HCT116 (cell line): ENCODE results near the gene ARL4A. TPM values are rescaled to one million over a fixed set of nuclear protein-coding genes. Genes with fewer than 3 reads are reported as not detected.

Experiments
- ATAC-seq: fragments of 200-7000 bp; cut with Tn5 transposase; 2 replicates; pipeline ENCODE4 v1.9.1; 2020; ENCODE audit warnings: mild to moderate bottlenecking, moderate library complexity
- BruUV-seq: library from RNA; stranded (reverse); fragments of 400-500 nt; replicated peaks from 2 replicates; lab custom pipeline; 2021; lab: Mats Ljungman, UMichigan
- CTCF ChIA-PET: fragments of 300-600 bp; sonication (Branson Sonifier 250); formaldehyde crosslinking; loops from one replicate; lab custom pipeline; 2021; ENCODE audit warnings: antibody characterized with exemption; lab: Charles Lee
- POLR2A ChIA-PET: fragments of 300-600, 350-600 bp; sonication (Branson Sonifier 250); formaldehyde crosslinking; loops from one replicate; lab custom pipeline; 2021; ENCODE audit warnings: antibody characterized with exemption; lab: Charles Lee
- RAD21 ChIA-PET, 2 experiments: fragments of 300-600 bp; sonication (Branson Sonifier 250); formaldehyde crosslinking; loops; one replicate each; lab custom pipeline; 2023; ENCODE audit warnings: low total read pairs in 2 of 2; ENCODE audit not compliant: uncharacterized antibody in 2 of 2, unreplicated experiment in 2 of 2, low non-redundant PET in 1 of 2; lab: Charles Lee
- DNase-seq: peaks from one replicate; pipeline ENCODE4 v3.0.0-alpha.2; 2010; ENCODE audit warnings: low read depth, low spot score
- H2AFZ ChIP-seq: fragments of 200-600 bp; shearing (Covaris generic), sonication (generic); 2 replicates; pipeline ENCODE4 v1.6.1; 2017; ENCODE audit warnings: low read depth, mixed run types, mixed read lengths, antibody characterized with exemption, low read length; ENCODE audit not compliant: poor library complexity, severe bottlenecking
- H3K27ac ChIP-seq: 2 replicates; pipeline ENCODE4 v1.5.1; 2012; ENCODE audit warnings: low read depth, low read length
- H3K27me3 ChIP-seq: fragments of 200-600 bp; sonication (generic); 2 replicates; pipeline ENCODE4 v1.6.1; 2016; ENCODE audit warnings: mixed run types, low read length, mixed read lengths; ENCODE audit not compliant: insufficient read depth
- H3K36me3 ChIP-seq, 2 experiments: fragments of 200-500 bp in 1 of 2; fragments of 200-600 bp in 1 of 2; sonication (Bioruptor generic) in 1 of 2; sonication (generic) in 1 of 2; 2 replicates each; pipeline versions ENCODE4 v1.5.1 to v1.6.1; 2014 to 2016; ENCODE audit warnings: low read length in 2 of 2, inconsistent platforms in 1 of 2, mixed read lengths in 1 of 2, mixed run types in 1 of 2; ENCODE audit not compliant: insufficient read depth in 2 of 2, control insufficient read depth in 1 of 2
- H3K4me1 ChIP-seq, 2 experiments: fragments of 200-600 bp in 1 of 2; sonication (generic) in 1 of 2; 2 replicates each; pipeline versions ENCODE4 v1.5.1 to v1.6.1; 2012 to 2017; ENCODE audit warnings: low read length in 2 of 2, inconsistent platforms in 1 of 2, mild to moderate bottlenecking in 1 of 2, mixed read lengths in 1 of 2, mixed run types in 1 of 2, moderate library complexity in 1 of 2; ENCODE audit not compliant: insufficient read depth in 2 of 2, control insufficient read depth in 1 of 2
- H3K4me2 ChIP-seq: fragments of 200-600 bp; sonication (generic); 2 replicates; pipeline ENCODE4 v1.6.1; 2017; ENCODE audit warnings: mixed run types, low read length, mixed read lengths
- H3K4me3 ChIP-seq, 2 experiments: fragments of 200-600 bp in 1 of 2; sonication (generic) in 1 of 2; replicated peaks in 1 of 2; 2 replicates each; pipeline ENCODE4 v1.5.1; 2011 to 2016; ENCODE audit warnings: low read length in 2 of 2, control low read depth in 1 of 2, low read depth in 1 of 2, mild to moderate bottlenecking in 1 of 2, mixed read lengths in 1 of 2, mixed run types in 1 of 2
- H3K79me2 ChIP-seq: fragments of 200-600 bp; sonication (generic); 2 replicates; pipeline ENCODE4 v1.6.1; 2017; ENCODE audit warnings: mild to moderate bottlenecking, mixed run types, low read length, moderate library complexity, mixed read lengths; ENCODE audit not compliant: insufficient read depth
- H3K9ac ChIP-seq: fragments of 200-600 bp; sonication (generic); 2 replicates; pipeline ENCODE4 v1.6.1; 2016; ENCODE audit warnings: low read length, mixed read lengths
- H3K9me2 ChIP-seq: fragments of 200-600 bp; sonication (generic), shearing (Covaris generic); 2 replicates; pipeline ENCODE4 v1.6.1; 2017; ENCODE audit warnings: mixed run types, mild to moderate bottlenecking, moderate library complexity; ENCODE audit not compliant: insufficient read depth
- H3K9me3 ChIP-seq, 2 experiments: fragments of 200-500 bp in 1 of 2; fragments of 200-600 bp in 1 of 2; sonication (Bioruptor generic) in 1 of 2; sonication (generic) in 1 of 2; 2 replicates each; pipeline ENCODE4 v1.6.1; 2014 to 2017; ENCODE audit warnings: low read length in 2 of 2, mixed read lengths in 2 of 2, inconsistent platforms in 1 of 2, low read depth in 1 of 2, mild to moderate bottlenecking in 1 of 2, mixed run types in 1 of 2, moderate library complexity in 1 of 2; ENCODE audit not compliant: control insufficient read depth in 1 of 2, insufficient read depth in 1 of 2
- H4K20me1 ChIP-seq: fragments of 200-600 bp; sonication (generic), shearing (Covaris generic); 2 replicates; pipeline ENCODE4 v1.6.1; 2017; ENCODE audit warnings: mixed run types, mild to moderate bottlenecking, moderate library complexity; ENCODE audit not compliant: insufficient read depth
- ATF3 ChIP-seq: IDR thresholded peaks from 2 replicates; pipeline ENCODE4 v1.6.1; 2012
- EGR1 ChIP-seq: IDR thresholded peaks from 2 replicates; pipeline ENCODE4 v1.6.1; 2012; ENCODE audit warnings: low read depth
- ELF1 ChIP-seq: IDR thresholded peaks from 2 replicates; pipeline ENCODE4 v1.6.1; 2012; ENCODE audit warnings: low read depth, borderline replicate concordance
- EZH2 ChIP-seq: fragments of 200-600 bp; sonication (generic); IDR thresholded peaks from 2 replicates; pipeline ENCODE4 v1.6.1; 2017; ENCODE audit warnings: antibody characterized with exemption, mixed run types
- EZH2phosphoT487 ChIP-seq: fragments of 200-600 bp; IDR thresholded peaks from 2 replicates; pipeline ENCODE4 v1.6.1; 2018; ENCODE audit warnings: antibody characterized with exemption, borderline replicate concordance
- JUND ChIP-seq: IDR thresholded peaks from 2 replicates; pipeline ENCODE4 v1.6.1; 2012
- POLR2A ChIP-seq: IDR thresholded peaks from 2 replicates; pipeline ENCODE4 v1.7.0; 2011; ENCODE audit warnings: borderline replicate concordance; ENCODE audit not compliant: insufficient read depth, insufficient read length; ENCODE audit errors: extremely low read depth
- POLR2AphosphoS5 ChIP-seq: IDR thresholded peaks from 2 replicates; pipeline ENCODE4 v1.6.1; 2011; ENCODE audit warnings: mild to moderate bottlenecking, low read depth, low read length, moderate library complexity
- SIN3A ChIP-seq: IDR thresholded peaks from 2 replicates; pipeline ENCODE4 v1.6.1; 2012; ENCODE audit warnings: low read depth
- SP1 ChIP-seq: IDR thresholded peaks from 2 replicates; pipeline ENCODE4 v1.6.1; 2012; ENCODE audit warnings: low read depth
- SRF ChIP-seq: IDR thresholded peaks from 2 replicates; pipeline ENCODE4 v1.6.1; 2012; ENCODE audit warnings: low read depth
- ZFX ChIP-seq: fragments of 450-650 bp; IDR thresholded peaks from 2 replicates; pipeline ENCODE4 v1.6.1; 2017
- ZNF274 ChIP-seq: fragments of 200-500 bp; sonication (Bioruptor generic); IDR thresholded peaks from 2 replicates; pipeline ENCODE4 v1.6.1; 2014; ENCODE audit warnings: mild to moderate bottlenecking, low read depth, low read length, inconsistent platforms
- intact Hi-C: fragments of 100-400 bp; cut with micrococcal nuclease; formaldehyde crosslinking; loops from 2 replicates; pipeline ENCODE4 v1.10.0; 2022
- total RNA-seq: library from RNA; stranded (reverse); gene quantifications from one replicate; pipeline ENCODE4 v1.2.1, GENCODE V29; 2021; ENCODE audit not compliant: unreplicated experiment
- TF ChIP-seq, protein P1 (sequence below): IDR thresholded peaks from 2 replicates; pipeline ENCODE4 v1.6.1; 2012; ENCODE audit warnings: low read depth
- TF ChIP-seq, protein P2 (sequence below), 3 experiments: fragments of 200-600 bp in 1 of 3; sonication (generic) in 1 of 3; IDR thresholded peaks in 2 of 3; conservative IDR thresholded peaks in 1 of 3; 2 replicates each; pipeline ENCODE4 v1.5.1; 2012 to 2017; ENCODE audit warnings: low read depth in 2 of 3, low read length in 2 of 3, antibody characterized with exemption in 1 of 3, borderline replicate concordance in 1 of 3, control low read depth in 1 of 3, mild to moderate bottlenecking in 1 of 3, mixed read lengths in 1 of 3, mixed run types in 1 of 3, moderate library complexity in 1 of 3; ENCODE audit not compliant: insufficient read depth in 1 of 3
- TF ChIP-seq, protein P3 (sequence below): IDR thresholded peaks from 2 replicates; pipeline ENCODE4 v1.6.1; 2011; ENCODE audit warnings: mild to moderate bottlenecking, low read length, moderate library complexity; ENCODE audit not compliant: insufficient replicate concordance; ENCODE audit errors: extremely low read depth
- TF ChIP-seq, protein P4 (sequence below): IDR thresholded peaks from 2 replicates; pipeline ENCODE4 v1.6.1; 2012

The ARL4A gene
- total RNA-seq, 1 experiment from 2014 or later: 44.6 TPM

- ATAC-seq (no peak), DNase-seq (no peak)
- no peak overlapping the region for H3K9ac ChIP-seq
- ChIA-PET CTCF (no interaction called here), POLR2A (no interaction called here), RAD21 (no interaction called here)
- no peaks in the 10 kb centered on the region for H3K9me3 ChIP-seq
- no peaks in the 10 kb centered on the region for H3K9me2 ChIP-seq
- H3K79me2 ChIP-seq: no peaks in the 10 kb centered on the region
- H2AFZ ChIP-seq: no peak overlapping the region
- no peaks in the 10 kb centered on the region for H3K27me3 ChIP-seq
- no peaks in the 10 kb centered on the region for H3K36me3 ChIP-seq
- TF ChIP-seq EZH2: no peak
- TF ChIP-seq SIN3A: no peak
- TF ChIP-seq EGR1: no peak
- TF ChIP-seq SRF: no peak
- TF ChIP-seq SP1: no peak
- TF ChIP-seq EZH2phosphoT487: no peak
- no peak for TF ChIP-seq POLR2AphosphoS5
- TF ChIP-seq ATF3: no peak
- TF ChIP-seq, protein P1, sequence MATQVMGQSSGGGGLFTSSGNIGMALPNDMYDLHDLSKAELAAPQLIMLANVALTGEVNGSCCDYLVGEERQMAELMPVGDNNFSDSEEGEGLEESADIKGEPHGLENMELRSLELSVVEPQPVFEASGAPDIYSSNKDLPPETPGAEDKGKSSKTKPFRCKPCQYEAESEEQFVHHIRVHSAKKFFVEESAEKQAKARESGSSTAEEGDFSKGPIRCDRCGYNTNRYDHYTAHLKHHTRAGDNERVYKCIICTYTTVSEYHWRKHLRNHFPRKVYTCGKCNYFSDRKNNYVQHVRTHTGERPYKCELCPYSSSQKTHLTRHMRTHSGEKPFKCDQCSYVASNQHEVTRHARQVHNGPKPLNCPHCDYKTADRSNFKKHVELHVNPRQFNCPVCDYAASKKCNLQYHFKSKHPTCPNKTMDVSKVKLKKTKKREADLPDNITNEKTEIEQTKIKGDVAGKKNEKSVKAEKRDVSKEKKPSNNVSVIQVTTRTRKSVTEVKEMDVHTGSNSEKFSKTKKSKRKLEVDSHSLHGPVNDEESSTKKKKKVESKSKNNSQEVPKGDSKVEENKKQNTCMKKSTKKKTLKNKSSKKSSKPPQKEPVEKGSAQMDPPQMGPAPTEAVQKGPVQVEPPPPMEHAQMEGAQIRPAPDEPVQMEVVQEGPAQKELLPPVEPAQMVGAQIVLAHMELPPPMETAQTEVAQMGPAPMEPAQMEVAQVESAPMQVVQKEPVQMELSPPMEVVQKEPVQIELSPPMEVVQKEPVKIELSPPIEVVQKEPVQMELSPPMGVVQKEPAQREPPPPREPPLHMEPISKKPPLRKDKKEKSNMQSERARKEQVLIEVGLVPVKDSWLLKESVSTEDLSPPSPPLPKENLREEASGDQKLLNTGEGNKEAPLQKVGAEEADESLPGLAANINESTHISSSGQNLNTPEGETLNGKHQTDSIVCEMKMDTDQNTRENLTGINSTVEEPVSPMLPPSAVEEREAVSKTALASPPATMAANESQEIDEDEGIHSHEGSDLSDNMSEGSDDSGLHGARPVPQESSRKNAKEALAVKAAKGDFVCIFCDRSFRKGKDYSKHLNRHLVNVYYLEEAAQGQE: no peak
- TF ChIP-seq, protein P2, sequence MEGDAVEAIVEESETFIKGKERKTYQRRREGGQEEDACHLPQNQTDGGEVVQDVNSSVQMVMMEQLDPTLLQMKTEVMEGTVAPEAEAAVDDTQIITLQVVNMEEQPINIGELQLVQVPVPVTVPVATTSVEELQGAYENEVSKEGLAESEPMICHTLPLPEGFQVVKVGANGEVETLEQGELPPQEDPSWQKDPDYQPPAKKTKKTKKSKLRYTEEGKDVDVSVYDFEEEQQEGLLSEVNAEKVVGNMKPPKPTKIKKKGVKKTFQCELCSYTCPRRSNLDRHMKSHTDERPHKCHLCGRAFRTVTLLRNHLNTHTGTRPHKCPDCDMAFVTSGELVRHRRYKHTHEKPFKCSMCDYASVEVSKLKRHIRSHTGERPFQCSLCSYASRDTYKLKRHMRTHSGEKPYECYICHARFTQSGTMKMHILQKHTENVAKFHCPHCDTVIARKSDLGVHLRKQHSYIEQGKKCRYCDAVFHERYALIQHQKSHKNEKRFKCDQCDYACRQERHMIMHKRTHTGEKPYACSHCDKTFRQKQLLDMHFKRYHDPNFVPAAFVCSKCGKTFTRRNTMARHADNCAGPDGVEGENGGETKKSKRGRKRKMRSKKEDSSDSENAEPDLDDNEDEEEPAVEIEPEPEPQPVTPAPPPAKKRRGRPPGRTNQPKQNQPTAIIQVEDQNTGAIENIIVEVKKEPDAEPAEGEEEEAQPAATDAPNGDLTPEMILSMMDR (IDR thresholded peaks at IDR 0.05 in 2 of 3, conservative IDR thresholded peaks at IDR 0.05 in 1 of 3; ENCODE audit: borderline replicate concordance in 1 of 3, insufficient read depth in 1 of 3, low read depth in 2 of 3, low read length in 2 of 3): no peak
- no peak for TF ChIP-seq ZFX
- no peak for TF ChIP-seq POLR2A
- no peak for TF ChIP-seq ELF1
- no peak for TF ChIP-seq JUND
- no peak for TF ChIP-seq ZNF274
- TF ChIP-seq, protein P3, sequence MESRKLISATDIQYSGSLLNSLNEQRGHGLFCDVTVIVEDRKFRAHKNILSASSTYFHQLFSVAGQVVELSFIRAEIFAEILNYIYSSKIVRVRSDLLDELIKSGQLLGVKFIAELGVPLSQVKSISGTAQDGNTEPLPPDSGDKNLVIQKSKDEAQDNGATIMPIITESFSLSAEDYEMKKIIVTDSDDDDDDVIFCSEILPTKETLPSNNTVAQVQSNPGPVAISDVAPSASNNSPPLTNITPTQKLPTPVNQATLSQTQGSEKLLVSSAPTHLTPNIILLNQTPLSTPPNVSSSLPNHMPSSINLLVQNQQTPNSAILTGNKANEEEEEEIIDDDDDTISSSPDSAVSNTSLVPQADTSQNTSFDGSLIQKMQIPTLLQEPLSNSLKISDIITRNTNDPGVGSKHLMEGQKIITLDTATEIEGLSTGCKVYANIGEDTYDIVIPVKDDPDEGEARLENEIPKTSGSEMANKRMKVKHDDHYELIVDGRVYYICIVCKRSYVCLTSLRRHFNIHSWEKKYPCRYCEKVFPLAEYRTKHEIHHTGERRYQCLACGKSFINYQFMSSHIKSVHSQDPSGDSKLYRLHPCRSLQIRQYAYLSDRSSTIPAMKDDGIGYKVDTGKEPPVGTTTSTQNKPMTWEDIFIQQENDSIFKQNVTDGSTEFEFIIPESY: no peak
- TF ChIP-seq, protein P4, sequence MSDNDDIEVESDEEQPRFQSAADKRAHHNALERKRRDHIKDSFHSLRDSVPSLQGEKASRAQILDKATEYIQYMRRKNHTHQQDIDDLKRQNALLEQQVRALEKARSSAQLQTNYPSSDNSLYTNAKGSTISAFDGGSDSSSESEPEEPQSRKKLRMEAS: no peak
- H4K20me1 ChIP-seq: no peaks in the 10 kb centered on the region
- no TSS peak for BruUV-seq
- H3K4me3 ChIP-seq: no peak overlapping the region
- peaks cover 32 to 33% of the 10 kb centered on the region in 2 experiments for H3K4me1 ChIP-seq
- no peak overlapping the region for H3K27ac ChIP-seq
- intact Hi-C loops: no loop called here
- H3K4me2 ChIP-seq: no peak overlapping the region
These were observed 23.7 kb downstream of the ARL4A start for GRCh38 chr7:12711124-12711523.
